ENCODE results near the gene CALML3. TPM values are rescaled to one million over a fixed set of nuclear protein-coding genes. Genes with fewer than 3 reads are reported as not detected.

The CALML3 gene
- total and polyA plus RNA-seq, 2 donors (not counting 3 experiments of a cell fraction or from before 2014, with no cell fraction given) = not detected

GRCh38 chr10:5530412-5530806, 5.6 kb downstream of the CALML3 start:
- no peaks in the 10 kb centered on the region for H3K4me1 ChIP-seq (ENCODE audit: control insufficient read depth, extremely low read depth, insufficient read depth, low read length)
- H3K9me1 ChIP-seq (replicated peaks; ENCODE audit: control insufficient read depth, extremely low read depth, insufficient read depth, low read length) = no peaks in the 10 kb centered on the region
- FAIRE-seq (no peak), DNase-seq (ENCODE audit: low read depth, low spot score) (no peak)
- BruUV-seq (replicated peaks) = no TSS peak
- no peak overlapping the region for H3K27ac ChIP-seq (ENCODE audit: insufficient read depth, low read depth, low read length)
- TF ChIP-seq POLR2A (IDR thresholded peaks at IDR 0.05; ENCODE audit: low read depth, low read length) (no peak), GATA2 (IDR thresholded peaks at IDR 0.05; ENCODE audit: insufficient read depth, insufficient read length, low read depth, low read length) (no peak)
- ChIA-PET CTCF (interaction anchor here (1.1 to 1.5 kb wide), 2 partner anchors 41 to 93 kb away, joined by 3 to 7 read pairs; no protein-coding TSS in a partner anchor), POLR2A (no interaction called here)
- intact Hi-C loops (cut with micrococcal nuclease) = no loop called here
- no peak overlapping the region for H3K4me3 ChIP-seq (replicated peaks in 1 of 3; ENCODE audit: insufficient read depth in 1 of 3, low read depth in 1 of 3, low read length in 3 of 3)
- no peak overlapping the region for H2AFZ ChIP-seq (ENCODE audit: low read depth, low read length)
- H3K9me3 ChIP-seq (replicated peaks; ENCODE audit: control insufficient read depth, insufficient read depth, low read length) = no peaks in the 10 kb centered on the region
- no peak overlapping the region for H3K9ac ChIP-seq (replicated peaks; ENCODE audit: extremely low read depth, insufficient read depth, low read length)
- no peaks in the 10 kb centered on the region for H4K20me1 ChIP-seq (replicated peaks; ENCODE audit: control insufficient read depth, extremely low read depth, insufficient read depth, low read length)
- H3K4me2 ChIP-seq (ENCODE audit: insufficient read depth, low read length) = no peak overlapping the region
- H3K36me3 ChIP-seq (ENCODE audit: control insufficient read depth in 2 of 2, extremely low read depth in 1 of 2, insufficient read depth in 2 of 2, low read length in 2 of 2) = no peaks in the 10 kb centered on the region
- no peaks in the 10 kb centered on the region for H3K79me2 ChIP-seq (ENCODE audit: control insufficient read depth, insufficient read depth, low read length)
- H3K27me3 ChIP-seq (ENCODE audit: control insufficient read depth in 2 of 2, insufficient read depth in 2 of 2, low read length in 2 of 2) = no peaks in the 10 kb centered on the region
- dilution Hi-C loops (cut with MboI; ENCODE audit: extremely low pct_ligation_motif_present, low sequenced_read_pairs) = no loop called here

GRCh38 chr10:5530846-5531557, 6.2 kb downstream of the CALML3 start:
- Histone ChIP-seq H3K9me1 (replicated peaks; ENCODE audit: control insufficient read depth, extremely low read depth, insufficient read depth, low read length) (no peaks in the 10 kb centered on the region), H4K20me1 (replicated peaks; ENCODE audit: control insufficient read depth, extremely low read depth, insufficient read depth, low read length) (no peaks in the 10 kb centered on the region), H3K4me1 (ENCODE audit: control insufficient read depth, extremely low read depth, insufficient read depth, low read length) (no peaks in the 10 kb centered on the region), H3K27me3 (ENCODE audit: control insufficient read depth in 2 of 2, insufficient read depth in 2 of 2, low read length in 2 of 2) (no peaks in the 10 kb centered on the region), H3K4me2 (ENCODE audit: insufficient read depth, low read length) (no peak overlapping the region), H2AFZ (ENCODE audit: low read depth, low read length) (no peak overlapping the region), H3K4me3 (replicated peaks in 1 of 3; ENCODE audit: insufficient read depth in 1 of 3, low read depth in 1 of 3, low read length in 3 of 3) (no peak overlapping the region), H3K36me3 (ENCODE audit: control insufficient read depth in 2 of 2, extremely low read depth in 1 of 2, insufficient read depth in 2 of 2, low read length in 2 of 2) (no peaks in the 10 kb centered on the region), H3K9ac (replicated peaks; ENCODE audit: extremely low read depth, insufficient read depth, low read length) (no peak overlapping the region), H3K79me2 (ENCODE audit: control insufficient read depth, insufficient read depth, low read length) (no peaks in the 10 kb centered on the region), H3K27ac (ENCODE audit: insufficient read depth, low read depth, low read length) (no peak overlapping the region), H3K9me3 (replicated peaks; ENCODE audit: control insufficient read depth, insufficient read depth, low read length) (no peaks in the 10 kb centered on the region)
- FAIRE-seq = no peak
- dilution Hi-C loops (cut with MboI; ENCODE audit: extremely low pct_ligation_motif_present, low sequenced_read_pairs) (no loop called here), intact Hi-C loops (cut with micrococcal nuclease) (no loop called here)
- BruUV-seq (replicated peaks) = no TSS peak
- DNase-seq (ENCODE audit: low read depth, low spot score) = no peak
- TF ChIP-seq POLR2A (IDR thresholded peaks at IDR 0.05; ENCODE audit: low read depth, low read length) = no peak
- TF ChIP-seq EZH2 (IDR thresholded peaks at IDR 0.05; ENCODE audit: borderline replicate concordance, low read depth, low read length, severe bottlenecking) = no peak
- no peak for TF ChIP-seq FOS (IDR thresholded peaks at IDR 0.05; ENCODE audit: borderline replicate concordance, insufficient read depth, low read length)
- TF ChIP-seq MYC (IDR thresholded peaks at IDR 0.05; ENCODE audit: low read depth, low read length) = no peak
- TF ChIP-seq, protein P1, sequence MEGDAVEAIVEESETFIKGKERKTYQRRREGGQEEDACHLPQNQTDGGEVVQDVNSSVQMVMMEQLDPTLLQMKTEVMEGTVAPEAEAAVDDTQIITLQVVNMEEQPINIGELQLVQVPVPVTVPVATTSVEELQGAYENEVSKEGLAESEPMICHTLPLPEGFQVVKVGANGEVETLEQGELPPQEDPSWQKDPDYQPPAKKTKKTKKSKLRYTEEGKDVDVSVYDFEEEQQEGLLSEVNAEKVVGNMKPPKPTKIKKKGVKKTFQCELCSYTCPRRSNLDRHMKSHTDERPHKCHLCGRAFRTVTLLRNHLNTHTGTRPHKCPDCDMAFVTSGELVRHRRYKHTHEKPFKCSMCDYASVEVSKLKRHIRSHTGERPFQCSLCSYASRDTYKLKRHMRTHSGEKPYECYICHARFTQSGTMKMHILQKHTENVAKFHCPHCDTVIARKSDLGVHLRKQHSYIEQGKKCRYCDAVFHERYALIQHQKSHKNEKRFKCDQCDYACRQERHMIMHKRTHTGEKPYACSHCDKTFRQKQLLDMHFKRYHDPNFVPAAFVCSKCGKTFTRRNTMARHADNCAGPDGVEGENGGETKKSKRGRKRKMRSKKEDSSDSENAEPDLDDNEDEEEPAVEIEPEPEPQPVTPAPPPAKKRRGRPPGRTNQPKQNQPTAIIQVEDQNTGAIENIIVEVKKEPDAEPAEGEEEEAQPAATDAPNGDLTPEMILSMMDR (IDR thresholded peaks at IDR 0.05; ENCODE audit: extremely low read depth in 1 of 2, insufficient read depth in 1 of 2, low read depth in 1 of 2, low read length in 2 of 2) = no peak
- ChIA-PET CTCF (interaction anchor here (1.5 kb wide), 1 partner anchor 93 kb away, joined by 7 read pairs; no protein-coding TSS in a partner anchor), POLR2A (no interaction called here)
